Transverse colon (tissue), 4 donors: ENCODE measurements around the gene CORO2B.

Experiments
- EP300 ChIP-seq: sonication (generic); formaldehyde crosslinking; IDR thresholded peaks from one replicate; pipeline ENCODE4 v1.6.1; 2017; ENCODE audit warnings: antibody characterized with exemption, low read depth
- POLR2A ChIP-seq: fragments of 450-650 bp; IDR thresholded peaks from one replicate; pipeline ENCODE4 v1.6.1; 2016; ENCODE audit warnings: antibody characterized with exemption, mild to moderate bottlenecking, moderate library complexity
- POLR2AphosphoS5 ChIP-seq, 3 donors: sonication (generic); formaldehyde crosslinking; IDR thresholded peaks; one replicate each; pipeline ENCODE4 v1.6.1; 2016; ENCODE audit warnings: antibody characterized with exemption in 3 of 3
- TF ChIP-seq, protein P1 (sequence below), 5 experiments: fragments of 200-600 bp in 3 of 5; fragments of 450-650 bp in 2 of 5; sonication (generic) in 3 of 5; IDR thresholded peaks; 1 replicate in 2 of 5; 2 replicates in 3 of 5; pipeline ENCODE4 v1.5.1; 2016 to 2017; ENCODE audit warnings: antibody characterized with exemption in 5 of 5, inconsistent platforms in 3 of 5, mild to moderate bottlenecking in 2 of 5, moderate library complexity in 1 of 5

DNA sequence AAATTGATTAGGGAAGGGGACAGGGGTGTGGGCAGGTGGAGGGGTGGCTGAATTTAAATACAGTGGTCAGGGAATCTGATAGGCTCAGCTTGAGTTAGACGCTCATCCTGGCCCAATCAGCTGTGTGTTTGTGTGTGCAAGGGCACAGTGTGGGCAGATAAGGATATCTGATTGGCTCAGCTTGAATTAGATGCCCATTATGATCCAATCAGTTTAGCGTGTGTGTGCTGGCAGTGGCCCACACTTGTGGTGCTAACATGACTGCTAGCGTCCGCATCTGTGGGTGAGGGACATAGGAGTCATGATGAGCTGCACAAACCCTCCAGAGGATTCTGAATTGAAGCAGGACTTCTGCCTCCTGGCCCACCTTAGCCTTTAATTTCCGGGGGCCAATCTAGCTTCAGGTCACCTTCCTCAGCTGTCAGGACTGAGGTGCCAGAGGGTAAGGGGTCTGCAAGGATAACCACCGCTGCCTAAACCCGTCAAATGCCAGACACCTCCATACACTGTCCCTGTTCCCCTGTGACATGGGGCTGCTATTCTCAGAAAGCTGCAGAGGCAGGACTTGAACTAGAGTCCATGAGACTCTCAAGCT lies 97.3 kb downstream of the CORO2B start:
- no peak for TF ChIP-seq EP300
- TF ChIP-seq, protein P1, sequence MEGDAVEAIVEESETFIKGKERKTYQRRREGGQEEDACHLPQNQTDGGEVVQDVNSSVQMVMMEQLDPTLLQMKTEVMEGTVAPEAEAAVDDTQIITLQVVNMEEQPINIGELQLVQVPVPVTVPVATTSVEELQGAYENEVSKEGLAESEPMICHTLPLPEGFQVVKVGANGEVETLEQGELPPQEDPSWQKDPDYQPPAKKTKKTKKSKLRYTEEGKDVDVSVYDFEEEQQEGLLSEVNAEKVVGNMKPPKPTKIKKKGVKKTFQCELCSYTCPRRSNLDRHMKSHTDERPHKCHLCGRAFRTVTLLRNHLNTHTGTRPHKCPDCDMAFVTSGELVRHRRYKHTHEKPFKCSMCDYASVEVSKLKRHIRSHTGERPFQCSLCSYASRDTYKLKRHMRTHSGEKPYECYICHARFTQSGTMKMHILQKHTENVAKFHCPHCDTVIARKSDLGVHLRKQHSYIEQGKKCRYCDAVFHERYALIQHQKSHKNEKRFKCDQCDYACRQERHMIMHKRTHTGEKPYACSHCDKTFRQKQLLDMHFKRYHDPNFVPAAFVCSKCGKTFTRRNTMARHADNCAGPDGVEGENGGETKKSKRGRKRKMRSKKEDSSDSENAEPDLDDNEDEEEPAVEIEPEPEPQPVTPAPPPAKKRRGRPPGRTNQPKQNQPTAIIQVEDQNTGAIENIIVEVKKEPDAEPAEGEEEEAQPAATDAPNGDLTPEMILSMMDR (IDR thresholded peaks at IDR 0.05), result no peak
- no peak for TF ChIP-seq POLR2AphosphoS5 (IDR thresholded peaks at IDR 0.05)
- TF ChIP-seq POLR2A, result no peak
